Vagina (tissue), 2 donors: ENCODE results near the gene LGALS4. TPM values are rescaled to one million over a fixed set of nuclear protein-coding genes. Genes with fewer than 3 reads are reported as not detected.

Experiments
- DNase-seq, 2 donors: peaks; one replicate each; pipeline ENCODE4 v3.0.0-alpha.2; 2017; ENCODE audit errors: extremely low spot score in 2 of 2
- H3K27ac ChIP-seq: fragments of 200-600 bp; sonication (generic); one replicate; pipeline ENCODE4 v1.5.1; 2019
- H3K27me3 ChIP-seq: fragments of 200-600 bp; sonication (generic); one replicate; pipeline ENCODE4 v1.5.1; 2019
- H3K36me3 ChIP-seq, 2 donors: fragments of 200-600 bp; sonication (generic); one replicate each; pipeline ENCODE4 v1.5.1; 2017 to 2019
- H3K4me1 ChIP-seq: fragments of 200-600 bp; sonication (generic); one replicate; pipeline ENCODE4 v1.5.1; 2019
- H3K4me3 ChIP-seq, 2 donors: fragments of 200-600 bp; sonication (generic); 1 replicate in 1 of 2; 2 replicates in 1 of 2; pipeline ENCODE4 v1.5.1; 2016 to 2019
- H3K9me3 ChIP-seq: fragments of 200-600 bp; sonication (generic); one replicate; pipeline ENCODE4 v1.5.1; 2019
- POLR2A ChIP-seq, 2 donors: fragments of 450-650 bp; IDR thresholded peaks; one replicate each; pipeline ENCODE4 v1.6.1; 2017; ENCODE audit warnings: antibody characterized with exemption in 2 of 2, mild to moderate bottlenecking in 2 of 2, moderate library complexity in 2 of 2
- POLR2AphosphoS5 ChIP-seq, 2 donors: sonication (generic); formaldehyde crosslinking; IDR thresholded peaks; one replicate each; pipeline ENCODE4 v1.9.0; 2017; ENCODE audit warnings: antibody characterized with exemption in 2 of 2, mild to moderate bottlenecking in 2 of 2, low read depth in 1 of 2; ENCODE audit not compliant: insufficient read depth in 1 of 2
- intact Hi-C: fragments of 100-400 bp; cut with DNase I; formaldehyde crosslinking; loops from one replicate; pipeline ENCODE4 v1.15.1; 2023
- total RNA-seq: library from RNA; depleted of rRNA; stranded (reverse); fragments of >200 nt; gene quantifications from one replicate; pipeline ENCODE4 v1.2.3, GENCODE V29; 2016
- TF ChIP-seq, protein P1 (sequence below), 3 experiments: fragments of 450-650 bp in 2 of 3; fragments of 200-600 bp in 1 of 3; sonication (generic) in 1 of 3; IDR thresholded peaks; one replicate each; pipeline ENCODE4 v1.5.1; 2017 to 2019; ENCODE audit warnings: antibody characterized with exemption in 3 of 3, mild to moderate bottlenecking in 2 of 3, moderate library complexity in 2 of 3

LGALS4 gene
- total RNA-seq, 1 donor from 2014 or later = not detected

DNA sequence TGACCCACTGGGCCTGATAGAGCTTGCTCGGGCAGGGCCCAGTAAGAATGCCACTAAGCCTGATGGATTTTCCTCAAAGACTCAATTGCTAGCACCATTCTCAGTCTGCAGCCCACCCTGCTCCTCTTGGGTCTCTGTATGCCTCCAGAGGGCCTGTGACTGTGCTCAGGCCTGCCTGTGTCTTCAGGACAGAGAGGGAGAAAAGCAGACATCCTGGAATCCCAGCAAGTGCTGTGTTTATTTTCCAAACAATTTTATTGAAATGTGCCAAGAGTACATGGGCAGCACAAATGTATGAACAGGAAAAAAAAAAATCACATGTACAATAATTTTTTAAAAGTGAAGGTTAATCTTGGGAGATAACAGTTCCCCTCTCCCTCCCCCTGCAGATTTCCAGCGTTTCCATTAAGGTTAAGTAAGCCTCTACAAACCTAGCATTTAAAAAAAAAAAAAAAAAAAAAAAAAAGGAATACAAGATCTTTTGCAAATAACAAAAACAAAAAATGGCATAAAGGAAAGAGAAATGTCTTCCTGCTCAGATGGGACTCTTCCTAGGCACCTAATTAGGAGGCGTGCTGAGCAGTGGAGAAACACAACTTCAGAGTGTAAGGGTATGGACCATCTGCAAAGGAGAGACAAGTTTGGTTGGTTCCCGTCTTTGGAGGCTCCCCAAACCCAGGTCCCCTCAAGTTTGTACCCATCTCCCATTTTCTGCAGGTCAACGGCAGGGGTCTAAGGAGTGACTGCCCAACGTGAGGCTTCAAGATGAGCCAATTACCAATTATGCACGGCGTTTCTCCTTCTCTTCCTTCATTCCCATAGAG is 23.6 kb upstream of the LGALS4 start:
- H3K27me3 ChIP-seq = no peaks in the 10 kb centered on the region
- H3K36me3 ChIP-seq = peaks cover 13 to 59% of the 10 kb centered on the region in 2 donors
- H3K4me3 ChIP-seq = no peak overlapping the region
- no peak for DNase-seq
- intact Hi-C loops = no loop called here
- H3K9me3 ChIP-seq = no peaks in the 10 kb centered on the region
- peaks cover 70% of the 10 kb centered on the region for H3K4me1 ChIP-seq
- TF ChIP-seq POLR2A (IDR thresholded peaks at IDR 0.05) (no peak), POLR2AphosphoS5 (IDR thresholded peaks at IDR 0.05; ENCODE audit: insufficient read depth in 1 of 2, low read depth in 1 of 2) (peak in 1 of 2 donors; percentile 1)
- TF ChIP-seq, protein P1, sequence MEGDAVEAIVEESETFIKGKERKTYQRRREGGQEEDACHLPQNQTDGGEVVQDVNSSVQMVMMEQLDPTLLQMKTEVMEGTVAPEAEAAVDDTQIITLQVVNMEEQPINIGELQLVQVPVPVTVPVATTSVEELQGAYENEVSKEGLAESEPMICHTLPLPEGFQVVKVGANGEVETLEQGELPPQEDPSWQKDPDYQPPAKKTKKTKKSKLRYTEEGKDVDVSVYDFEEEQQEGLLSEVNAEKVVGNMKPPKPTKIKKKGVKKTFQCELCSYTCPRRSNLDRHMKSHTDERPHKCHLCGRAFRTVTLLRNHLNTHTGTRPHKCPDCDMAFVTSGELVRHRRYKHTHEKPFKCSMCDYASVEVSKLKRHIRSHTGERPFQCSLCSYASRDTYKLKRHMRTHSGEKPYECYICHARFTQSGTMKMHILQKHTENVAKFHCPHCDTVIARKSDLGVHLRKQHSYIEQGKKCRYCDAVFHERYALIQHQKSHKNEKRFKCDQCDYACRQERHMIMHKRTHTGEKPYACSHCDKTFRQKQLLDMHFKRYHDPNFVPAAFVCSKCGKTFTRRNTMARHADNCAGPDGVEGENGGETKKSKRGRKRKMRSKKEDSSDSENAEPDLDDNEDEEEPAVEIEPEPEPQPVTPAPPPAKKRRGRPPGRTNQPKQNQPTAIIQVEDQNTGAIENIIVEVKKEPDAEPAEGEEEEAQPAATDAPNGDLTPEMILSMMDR (IDR thresholded peaks at IDR 0.05) = no peak
- H3K27ac ChIP-seq = peak overlapping the region; percentile 39

GRCh38 chr19:38834590-38834989 is 21.8 kb upstream of the LGALS4 start:
- no peak overlapping the region for H3K27ac ChIP-seq
- no peaks in the 10 kb centered on the region for H3K27me3 ChIP-seq
- peaks cover 69% of the 10 kb centered on the region for H3K4me1 ChIP-seq
- H3K4me3 ChIP-seq = no peak overlapping the region
- no peak for TF ChIP-seq POLR2AphosphoS5 (IDR thresholded peaks at IDR 0.05; ENCODE audit: insufficient read depth in 1 of 2, low read depth in 1 of 2)
- TF ChIP-seq POLR2A (IDR thresholded peaks at IDR 0.05) = no peak
- TF ChIP-seq, protein P1 (IDR thresholded peaks at IDR 0.05) = no peak
- intact Hi-C loops = no loop called here
- DNase-seq = no peak
- H3K9me3 ChIP-seq = no peaks in the 10 kb centered on the region
- peaks cover 13 to 48% of the 10 kb centered on the region in 2 donors for H3K36me3 ChIP-seq

GRCh38 chr19:38834104-38834490 is 21.4 kb upstream of the LGALS4 start:
- no peak overlapping the region for H3K4me3 ChIP-seq
- intact Hi-C loops = no loop called here
- no peaks in the 10 kb centered on the region for H3K9me3 ChIP-seq
- no peak for DNase-seq
- H3K27ac ChIP-seq = no peak overlapping the region
- no peaks in the 10 kb centered on the region for H3K27me3 ChIP-seq
- peaks cover 67% of the 10 kb centered on the region for H3K4me1 ChIP-seq
- TF ChIP-seq POLR2AphosphoS5 (IDR thresholded peaks at IDR 0.05; ENCODE audit: insufficient read depth in 1 of 2, low read depth in 1 of 2) = no peak
- TF ChIP-seq POLR2A (IDR thresholded peaks at IDR 0.05) = no peak
- peaks cover 13 to 48% of the 10 kb centered on the region in 2 donors for H3K36me3 ChIP-seq

GRCh38 chr19:38833092-38833425 is 20.3 kb upstream of the LGALS4 start:
- Histone ChIP-seq H3K9me3 (no peaks in the 10 kb centered on the region), H3K27me3 (no peaks in the 10 kb centered on the region), H3K4me3 (no peak overlapping the region), H3K36me3 (peaks cover 11 to 48% of the 10 kb centered on the region in 2 donors), H3K27ac (peak overlapping the region; percentile 88), H3K4me1 (peaks cover 62% of the 10 kb centered on the region)
- intact Hi-C loops = no loop called here
- DNase-seq = no peak
- TF ChIP-seq, protein P1 (IDR thresholded peaks at IDR 0.05) = no peak
- no peak for TF ChIP-seq POLR2A (IDR thresholded peaks at IDR 0.05)
- TF ChIP-seq POLR2AphosphoS5 (IDR thresholded peaks at IDR 0.05; ENCODE audit: insufficient read depth in 1 of 2, low read depth in 1 of 2) = no peak

GRCh38 chr19:38831142-38831605 is 18.4 kb upstream of the LGALS4 start:
- Histone ChIP-seq H3K36me3 (peaks cover 0 to 40% of the 10 kb centered on the region in 2 donors), H3K9me3 (no peaks in the 10 kb centered on the region), H3K4me3 (peak overlapping the region; percentile 54 to 87), H3K27me3 (no peaks in the 10 kb centered on the region), H3K27ac (peak overlapping the region; percentile 88), H3K4me1 (peaks cover 55% of the 10 kb centered on the region)
- DNase-seq = peak in 1 of 2 donors; percentile 94
- intact Hi-C loops = no loop called here
- TF ChIP-seq, protein P1 (IDR thresholded peaks at IDR 0.05) = no peak
- no peak for TF ChIP-seq POLR2A (IDR thresholded peaks at IDR 0.05)
- TF ChIP-seq POLR2AphosphoS5 (IDR thresholded peaks at IDR 0.05; ENCODE audit: insufficient read depth in 1 of 2, low read depth in 1 of 2) = no peak
